Kidney (tissue), 14 donors: ENCODE measurements around the gene DNAL4. TPM values are rescaled to one million over a fixed set of nuclear protein-coding genes. Genes with fewer than 3 reads are reported as not detected.

ENCODE experiments used
- DNase-seq, 5 donors: peaks; one replicate each; pipeline ENCODE4 v3.0.0-alpha.2; 2013 to 2020
- FAIRE-seq: peaks from 2 replicates; lab custom pipeline; 2012; peaks lifted over from hg19 to GRCh38; lab: Jason Lieb, UNC
- H3K27ac ChIP-seq, 2 donors: one replicate each; pipeline ENCODE4 v1.7.0; 2013; ENCODE audit warnings: low read depth in 2 of 2, low read length in 2 of 2, inconsistent platforms in 1 of 2
- H3K27me3 ChIP-seq: one replicate; pipeline ENCODE4 v1.7.1; 2013; ENCODE audit warnings: low read length, inconsistent platforms; ENCODE audit not compliant: control insufficient read depth, insufficient read depth
- H3K36me3 ChIP-seq, 3 donors: one replicate each; pipeline versions ENCODE4 v1.7.0 to v1.7.1; 2013; ENCODE audit warnings: low read length in 3 of 3, control low read depth in 1 of 3, inconsistent platforms in 1 of 3; ENCODE audit not compliant: insufficient read depth in 3 of 3, control insufficient read depth in 2 of 3
- H3K4me1 ChIP-seq, 3 donors: one replicate each; pipeline versions ENCODE4 v1.7.0 to v1.7.1; 2013; ENCODE audit warnings: low read length in 3 of 3, inconsistent platforms in 1 of 3, low read depth in 1 of 3; ENCODE audit not compliant: control insufficient read depth in 2 of 3, insufficient read depth in 2 of 3
- H3K4me3 ChIP-seq, 3 donors: one replicate each; pipeline versions ENCODE4 v1.7.0 to v1.8.1; 2013; ENCODE audit warnings: low read length in 3 of 3, control low read depth in 1 of 3, inconsistent platforms in 1 of 3
- H3K9ac ChIP-seq, 3 donors: one replicate each; pipeline versions ENCODE4 v1.7.0 to v1.7.1; 2013; ENCODE audit warnings: low read length in 3 of 3, control low read depth in 1 of 3, inconsistent platforms in 1 of 3
- H3K9me3 ChIP-seq, 3 donors: one replicate each; pipeline versions ENCODE4 v1.7.0 to v1.7.1; 2013; ENCODE audit warnings: low read length in 3 of 3, control low read depth in 1 of 3, inconsistent platforms in 1 of 3; ENCODE audit not compliant: control insufficient read depth in 2 of 3, insufficient read depth in 1 of 3
- CTCF ChIP-seq: IDR thresholded peaks from 3 replicates; pipeline ENCODE4 v1.5.1; 2012; ENCODE audit warnings: mild to moderate bottlenecking, moderate library complexity, borderline replicate concordance; ENCODE audit not compliant: insufficient read depth; ENCODE audit errors: extremely low read depth
- intact Hi-C: fragments of 100-400 bp; cut with DNase I; formaldehyde crosslinking; loops from one replicate; pipeline ENCODE4 v1.11.1; 2022
- polyA plus RNA-seq: library from polyadenylated mRNA; stranded (reverse); fragments of 350-450 nt; fragmentation: Illumina TruSeq; extraction: RNeasy Lipid Tissue Mini Kit (QIAGEN cat#74804); gene quantifications from one replicate; pipeline ENCODE4 v1.2.3, GENCODE V29; 2014; ENCODE audit warnings: low read depth, low replicate concordance; ENCODE audit not compliant: insufficient read depth
- total RNA-seq: library from RNA; stranded (reverse); fragmentation: NEBNext Ultra II Directional; extraction: Animal tissue kit (Norgen Biotek cat#: 25700); gene quantifications from one replicate; pipeline ENCODE4 v1.2.1, GENCODE V29; 2021
- donor health status: control.
- donor health status: control.
- donor health status: control.
- donor health status: control.
- donor health status: control.
- donor health status: DM: yes; HTN: yes; CAD: no.
- donor health status: Normal renal cell carcinoma (clear cell type).

Gene DNAL4
- total and polyA plus RNA-seq, 2 donors from 2014 or later, result 26.5 to 39.7 TPM

GRCh38 chr22:38792833-38793232, 1.1 kb downstream of the DNAL4 start:
- H3K27me3 ChIP-seq, result no peaks in the 10 kb centered on the region
- intact Hi-C loops, result no loop called here
- peak overlapping the region; percentile 89 to 95 (median 93) for H3K4me3 ChIP-seq
- peak overlapping the region in 2 of 3 donors; percentile 79 to 83 for H3K9ac ChIP-seq
- H3K9me3 ChIP-seq, result no peaks in the 10 kb centered on the region
- FAIRE-seq (no peak), DNase-seq (no peak)
- TF ChIP-seq CTCF, result no peak
- no peak overlapping the region for H3K27ac ChIP-seq
- peaks cover 2 to 11% (median 9%) of the 10 kb centered on the region in 3 donors for H3K4me1 ChIP-seq
- peaks cover 2 to 8% (median 3%) of the 10 kb centered on the region in 3 donors for H3K36me3 ChIP-seq

GRCh38 chr22:38789606-38790005, 4.3 kb downstream of the DNAL4 start:
- H3K9ac ChIP-seq, result no peak overlapping the region
- H3K4me3 ChIP-seq, result no peak overlapping the region
- H3K9me3 ChIP-seq, result no peaks in the 10 kb centered on the region
- no peak overlapping the region for H3K27ac ChIP-seq
- peaks cover 2 to 15% (median 9%) of the 10 kb centered on the region in 3 donors for H3K4me1 ChIP-seq
- peaks cover 2 to 8% (median 3%) of the 10 kb centered on the region in 3 donors for H3K36me3 ChIP-seq
- FAIRE-seq (no peak), DNase-seq (peak in 1 of 5 donors; percentile 2)
- intact Hi-C loops, result no loop called here
- no peak for TF ChIP-seq CTCF
- H3K27me3 ChIP-seq, result no peaks in the 10 kb centered on the region

GRCh38 chr22:38788846-38789245, 5.1 kb downstream of the DNAL4 start:
- peaks cover 2 to 8% (median 3%) of the 10 kb centered on the region in 3 donors for H3K36me3 ChIP-seq
- FAIRE-seq (no peak), DNase-seq (no peak)
- H3K4me3 ChIP-seq, result no peak overlapping the region
- H3K9ac ChIP-seq, result no peak overlapping the region
- H3K27ac ChIP-seq, result peak overlapping the region; percentile 2 to 42
- no peaks in the 10 kb centered on the region for H3K9me3 ChIP-seq
- no peaks in the 10 kb centered on the region for H3K27me3 ChIP-seq
- H3K4me1 ChIP-seq, result peaks cover 2 to 11% (median 9%) of the 10 kb centered on the region in 3 donors
- no peak for TF ChIP-seq CTCF
- intact Hi-C loops, result no loop called here
